Spleen (tissue), 11 donors: ENCODE measurements around the gene SYNDIG1L. TPM values are rescaled to one million over a fixed set of nuclear protein-coding genes. Genes with fewer than 3 reads are reported as not detected.

Source experiments
- DNase-seq: peaks from one replicate; pipeline ENCODE4 v3.0.0-alpha.2; 2020
- H3K27ac ChIP-seq, 8 donors: fragments of 200-600 bp; sonication (generic) in 7 of 8; 1 replicate in 4 of 8; 2 replicates in 4 of 8; pipeline versions ENCODE4 v1.5.0 to v1.8.0; 2016 to 2021; ENCODE audit warnings: inconsistent platforms in 4 of 8, mild to moderate bottlenecking in 4 of 8, moderate library complexity in 1 of 8
- H3K27me3 ChIP-seq, 7 donors: fragments of 200-600 bp; sonication (generic) in 6 of 7; replicated peaks in 1 of 7; 1 replicate in 4 of 7; 2 replicates in 3 of 7; pipeline versions ENCODE4 v1.5.0 to v1.8.0; 2016 to 2021; ENCODE audit warnings: inconsistent platforms in 3 of 7, mild to moderate bottlenecking in 1 of 7
- H3K36me3 ChIP-seq, 6 donors: fragments of 200-600 bp; sonication (generic) in 5 of 6; 1 replicate in 4 of 6; 2 replicates in 2 of 6; pipeline versions ENCODE4 v1.5.0 to v1.8.0; 2016 to 2021; ENCODE audit warnings: inconsistent platforms in 2 of 6
- H3K4me1 ChIP-seq, 6 donors: fragments of 200-600 bp; sonication (generic) in 5 of 6; 1 replicate in 3 of 6; 2 replicates in 3 of 6; pipeline versions ENCODE4 v1.5.0 to v1.8.0; 2016 to 2021; ENCODE audit warnings: inconsistent platforms in 3 of 6
- H3K4me3 ChIP-seq, 8 donors: fragments of 200-600 bp; sonication (generic) in 7 of 8; 1 replicate in 4 of 8; 2 replicates in 4 of 8; pipeline versions ENCODE4 v1.5.0 to v1.8.0; 2016 to 2021; ENCODE audit warnings: inconsistent platforms in 4 of 8, mild to moderate bottlenecking in 4 of 8, moderate library complexity in 2 of 8
- H3K9me3 ChIP-seq, 8 donors: fragments of 200-600 bp; sonication (generic) in 7 of 8; 1 replicate in 4 of 8; 2 replicates in 4 of 8; pipeline versions ENCODE4 v1.5.0 to v1.8.0; 2016 to 2021; ENCODE audit warnings: inconsistent platforms in 4 of 8
- CTCF ChIP-seq, 11 experiments: fragments of 200-600 bp in 7 of 11; fragments of 450-650 bp in 4 of 11; sonication (generic) in 4 of 11; IDR thresholded peaks in 8 of 11; conservative IDR thresholded peaks in 3 of 11; 1 replicate in 7 of 11; 2 replicates in 4 of 11; pipeline versions ENCODE4 v1.4.0 to v1.8.0; 2016 to 2021; ENCODE audit warnings: antibody characterized with exemption in 11 of 11, inconsistent platforms in 4 of 11, mild to moderate bottlenecking in 1 of 11
- POLR2A ChIP-seq, 3 donors: fragments of 450-650 bp; IDR thresholded peaks; one replicate each; pipeline ENCODE4 v1.5.1; 2017; ENCODE audit warnings: antibody characterized with exemption in 3 of 3, mild to moderate bottlenecking in 1 of 3
- POLR2AphosphoS5 ChIP-seq, 3 donors: sonication (generic); formaldehyde crosslinking; IDR thresholded peaks; one replicate each; pipeline ENCODE4 v1.5.1; 2017; ENCODE audit warnings: antibody characterized with exemption in 3 of 3
- WGBS, 5 donors: extraction: QIAGEN DNeasy Blood & Tissue Kit in 3 of 5; methylation state at CpG; one replicate each; pipeline versions ENCODE4 v1.1.5 to v1.1.7; 2013 to 2018; 5-methylcytosine and 5-hydroxymethylcytosine counted together
- intact Hi-C: fragments of 100-400 bp; cut with DNase I; formaldehyde crosslinking; loops from one replicate; pipeline ENCODE4 v1.15.0; 2023; ENCODE audit warnings: low total_unique reads
- polyA plus RNA-seq, 3 donors: library from polyadenylated mRNA; stranded (reverse); fragments of 200-250 nt; gene quantifications; one replicate each; pipeline ENCODE4 v1.2.1, GENCODE V29; 2013
- total RNA-seq, 7 donors: library from RNA; depleted of rRNA in 3 of 7; stranded (reverse); fragments of >200 nt in 3 of 7; fragmentation: NEBNext Ultra II Directional in 4 of 7; extraction: Animal tissue kit (Norgen Biotek cat#: 25700) in 4 of 7; gene quantifications; one replicate each; pipeline versions ENCODE4 v1.1.0 to v1.2.1, GENCODE V29; 2016 to 2021
- donor health status: healthy with polysubstance abuse.
- donor health status: DM: no; HTN: no; CAD: no; lungs with moderate emphysema.
- donor health status: DM: no; HTN: no; CAD: no.
- donor health status: Bipolar disorder and iron deficiency.
- donor health status: healthy.
- donor health status: DM: no; HTN: no; CAD: no.
- donor health status: DM: yes; HTN: yes; CAD: no.

SYNDIG1L gene
- total and polyA plus RNA-seq, 10 donors: 0.03 to 0.52 (median 0.22) TPM; not detected in 1

- no peak for TF ChIP-seq POLR2A (IDR thresholded peaks at IDR 0.05)
- no peak for TF ChIP-seq POLR2AphosphoS5 (IDR thresholded peaks at IDR 0.05)
- peak; percentile 86 to 95 (median 93) for TF ChIP-seq CTCF (IDR thresholded peaks at IDR 0.05 in 8 of 11, conservative IDR thresholded peaks at IDR 0.05 in 3 of 11)
- no peak overlapping the region for H3K27ac ChIP-seq
- H3K27me3 ChIP-seq: peaks cover 0 to 21% (median 0%) of the 10 kb centered on the region in 7 donors
- DNase-seq: peak; percentile 87
- 21 to 35% (median 28%) methylated on average over 12 of the region's 12 CpGs for WGBS, 5 donors
- no peak overlapping the region for H3K4me3 ChIP-seq
- H3K9me3 ChIP-seq: no peaks in the 10 kb centered on the region
- H3K36me3 ChIP-seq: no peaks in the 10 kb centered on the region
- H3K4me1 ChIP-seq: peaks cover 0 to 7% (median 4%) of the 10 kb centered on the region in 6 donors
- intact Hi-C loops: loop anchor here (5.0 kb wide), 2 partner anchors 115 to 130 kb away; partner anchors contain the start of genes ISCA2 and NPC2
Observed at GRCh38 chr14:74362361-74362915, 63.6 kb downstream of the SYNDIG1L start.

- H3K36me3 ChIP-seq: no peaks in the 10 kb centered on the region
- TF ChIP-seq POLR2AphosphoS5 (IDR thresholded peaks at IDR 0.05) (no peak), POLR2A (IDR thresholded peaks at IDR 0.05) (no peak), CTCF (IDR thresholded peaks at IDR 0.05 in 8 of 11, conservative IDR thresholded peaks at IDR 0.05 in 3 of 11) (no peak)
- peaks cover 0 to 18% (median 0%) of the 10 kb centered on the region in 7 donors for H3K27me3 ChIP-seq
- peaks cover 0 to 7% (median 4%) of the 10 kb centered on the region in 6 donors for H3K4me1 ChIP-seq
- H3K9me3 ChIP-seq: no peaks in the 10 kb centered on the region
- DNase-seq: no peak
- no peak overlapping the region for H3K27ac ChIP-seq
- intact Hi-C loops: loop anchor here (5.0 kb wide), 2 partner anchors 117 to 132 kb away; partner anchors contain the start of genes ISCA2 and NPC2
- WGBS, 5 donors: 40 to 79% (median 61%) methylated on average over 1 to 3 of the region's 3 CpGs
- no peak overlapping the region for H3K4me3 ChIP-seq
Observed at GRCh38 chr14:74360163-74360562, 65.8 kb downstream of the SYNDIG1L start.

DNA sequence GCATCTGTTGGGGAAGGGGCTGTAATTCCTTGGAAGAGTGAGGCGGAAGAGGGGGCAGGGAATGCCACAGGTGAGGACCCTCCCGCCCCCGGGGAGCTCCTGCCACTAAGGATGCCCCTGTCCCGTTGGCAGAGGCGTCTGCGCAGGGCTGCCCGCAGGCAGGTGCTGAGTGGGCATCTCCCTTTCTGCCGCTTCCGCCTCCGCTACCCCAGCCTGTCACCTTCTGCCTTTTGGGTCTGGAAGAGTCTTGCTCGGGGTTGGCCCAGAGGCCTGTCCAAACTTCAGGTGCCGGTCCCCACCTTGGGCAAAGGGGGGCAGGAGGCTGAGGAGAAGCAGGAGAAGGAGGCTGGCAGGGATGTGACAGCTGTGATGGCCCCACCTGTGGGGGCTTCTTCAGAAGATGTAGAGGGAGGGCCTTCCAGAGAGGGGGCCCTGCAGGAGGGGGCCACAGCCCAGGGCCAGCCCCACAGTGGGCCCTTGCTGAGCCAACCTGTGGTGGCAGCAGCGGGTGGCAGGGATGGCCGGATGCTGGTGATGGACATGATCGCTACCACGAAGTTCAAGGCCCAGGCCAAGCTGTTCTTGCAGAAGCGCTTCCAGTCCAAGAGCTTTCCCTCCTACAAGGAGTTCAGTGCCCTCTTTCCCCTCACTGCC is 67.7 kb downstream of the SYNDIG1L start:
- no peak overlapping the region for H3K27ac ChIP-seq
- no peak overlapping the region for H3K4me3 ChIP-seq
- WGBS, 5 donors: 84 to 91% (median 89%) methylated on average over 12 to 17 of the region's 17 CpGs
- intact Hi-C loops: no loop called here
- H3K4me1 ChIP-seq: peaks cover 0 to 7% (median 4%) of the 10 kb centered on the region in 6 donors
- TF ChIP-seq POLR2A (IDR thresholded peaks at IDR 0.05): no peak
- TF ChIP-seq CTCF (IDR thresholded peaks at IDR 0.05 in 8 of 11, conservative IDR thresholded peaks at IDR 0.05 in 3 of 11): no peak
- no peaks in the 10 kb centered on the region for H3K36me3 ChIP-seq
- DNase-seq: peak; percentile 68
- peaks cover 0 to 10% (median 0%) of the 10 kb centered on the region in 7 donors for H3K27me3 ChIP-seq
- H3K9me3 ChIP-seq: no peaks in the 10 kb centered on the region

DNA sequence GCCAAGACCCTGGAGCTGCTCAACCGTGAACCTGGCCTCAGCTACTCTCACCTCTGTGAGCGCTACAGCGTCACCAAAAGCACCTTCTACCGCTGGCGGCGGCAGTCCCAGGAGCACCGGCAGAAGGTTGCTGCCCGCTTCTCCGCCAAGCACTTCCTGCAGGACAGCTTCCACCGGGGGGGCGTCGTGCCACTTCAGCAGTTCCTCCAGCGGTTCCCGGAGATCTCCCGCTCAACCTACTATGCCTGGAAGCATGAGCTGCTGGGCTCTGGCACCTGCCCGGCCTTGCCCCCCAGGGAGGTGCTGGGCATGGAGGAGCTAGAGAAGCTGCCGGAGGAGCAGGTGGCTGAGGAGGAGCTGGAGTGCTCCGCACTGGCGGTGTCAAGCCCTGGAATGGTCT is 68.4 kb downstream of the SYNDIG1L start:
- no peak overlapping the region for H3K27ac ChIP-seq
- H3K4me3 ChIP-seq: no peak overlapping the region
- H3K4me1 ChIP-seq: peaks cover 0 to 5% (median 3%) of the 10 kb centered on the region in 6 donors
- intact Hi-C loops: no loop called here
- no peaks in the 10 kb centered on the region for H3K36me3 ChIP-seq
- TF ChIP-seq CTCF (IDR thresholded peaks at IDR 0.05 in 8 of 11, conservative IDR thresholded peaks at IDR 0.05 in 3 of 11): no peak
- no peak for TF ChIP-seq POLR2AphosphoS5 (IDR thresholded peaks at IDR 0.05)
- no peak for TF ChIP-seq POLR2A (IDR thresholded peaks at IDR 0.05)
- WGBS, 5 donors: 88 to 92% (median 91%) methylated on average over 5 to 19 of the region's 19 CpGs
- DNase-seq: no peak
- H3K27me3 ChIP-seq: peaks cover 0 to 15% (median 0%) of the 10 kb centered on the region in 7 donors
- no peaks in the 10 kb centered on the region for H3K9me3 ChIP-seq
